HUES6 (cell line): ENCODE measurements around the gene DTHD1.

Source experiments
- H3K27ac ChIP-seq: 2 replicates; pipeline ENCODE4 v1.7.0; 2013; ENCODE audit warnings: low read depth, mild to moderate bottlenecking, low read length, inconsistent platforms
- H3K27me3 ChIP-seq: 2 replicates; pipeline ENCODE4 v1.6.1; 2013; ENCODE audit warnings: low read length; ENCODE audit not compliant: control insufficient read depth, insufficient read depth
- H3K36me3 ChIP-seq: 2 replicates; pipeline ENCODE4 v1.6.1; 2013; ENCODE audit warnings: low read length; ENCODE audit not compliant: control insufficient read depth, insufficient read depth
- H3K4me1 ChIP-seq: 2 replicates; pipeline ENCODE4 v1.6.1; 2013; ENCODE audit warnings: low read length; ENCODE audit not compliant: control insufficient read depth, insufficient read depth
- H3K4me3 ChIP-seq: 2 replicates; pipeline ENCODE4 v1.5.1; 2013; ENCODE audit warnings: low read depth, low read length
- H3K9ac ChIP-seq: one replicate; pipeline ENCODE4 v1.6.1; 2013; ENCODE audit warnings: mild to moderate bottlenecking, low read length
- H3K9me3 ChIP-seq: 2 replicates; pipeline ENCODE4 v1.6.1; 2013; ENCODE audit warnings: low read depth, low read length; ENCODE audit not compliant: control insufficient read depth, insufficient read depth

The DTHD1 gene

GRCh38 chr4:36330796-36331195, 49.4 kb downstream of the DTHD1 start:
- Histone ChIP-seq H3K27ac (no peak overlapping the region), H3K27me3 (no peaks in the 10 kb centered on the region), H3K4me1 (no peaks in the 10 kb centered on the region)

GRCh38 chr4:36332023-36332781, 50.8 kb downstream of the DTHD1 start:
- H3K9me3 ChIP-seq: no peaks in the 10 kb centered on the region
- no peaks in the 10 kb centered on the region for H3K27me3 ChIP-seq
- no peaks in the 10 kb centered on the region for H3K36me3 ChIP-seq
- H3K9ac ChIP-seq: no peak overlapping the region
- no peaks in the 10 kb centered on the region; the same call in 1 of the 2 replicates for H3K4me1 ChIP-seq
- H3K27ac ChIP-seq: no peak overlapping the region
- no peak overlapping the region for H3K4me3 ChIP-seq

More at GRCh38 chr4:36330796-36331195, 49.4 kb downstream of the DTHD1 start:
- no peak overlapping the region for H3K9ac ChIP-seq
- no peaks in the 10 kb centered on the region for H3K36me3 ChIP-seq
- no peak overlapping the region for H3K4me3 ChIP-seq
- no peaks in the 10 kb centered on the region for H3K9me3 ChIP-seq

GRCh38 chr4:36332782-36333131, 51.3 kb downstream of the DTHD1 start:
- H3K4me3 ChIP-seq: no peak overlapping the region
- no peaks in the 10 kb centered on the region for H3K27me3 ChIP-seq
- H3K36me3 ChIP-seq: no peaks in the 10 kb centered on the region
- H3K9me3 ChIP-seq: no peaks in the 10 kb centered on the region
- H3K9ac ChIP-seq: no peak overlapping the region
- H3K27ac ChIP-seq: no peak overlapping the region
- no peaks in the 10 kb centered on the region; the same call in 1 of the 2 replicates for H3K4me1 ChIP-seq

- no peaks in the 10 kb centered on the region; the same call in 1 of the 2 replicates for H3K4me1 ChIP-seq
- no peak overlapping the region for H3K9ac ChIP-seq
- H3K36me3 ChIP-seq: no peaks in the 10 kb centered on the region
- H3K27ac ChIP-seq: no peak overlapping the region
- no peak overlapping the region for H3K4me3 ChIP-seq
- no peaks in the 10 kb centered on the region for H3K27me3 ChIP-seq
- no peaks in the 10 kb centered on the region for H3K9me3 ChIP-seq
Measured at GRCh38 chr4:36333303-36333877, 52.0 kb downstream of the DTHD1 start.

- H3K27me3 ChIP-seq: no peaks in the 10 kb centered on the region
- H3K4me1 ChIP-seq: no peaks in the 10 kb centered on the region; the same call in 1 of the 2 replicates
- H3K9ac ChIP-seq: no peak overlapping the region
- H3K36me3 ChIP-seq: no peaks in the 10 kb centered on the region
- no peak overlapping the region for H3K27ac ChIP-seq
- H3K9me3 ChIP-seq: no peaks in the 10 kb centered on the region
- H3K4me3 ChIP-seq: no peak overlapping the region
Measured at GRCh38 chr4:36337665-36338185, 56.3 kb downstream of the DTHD1 start.

GRCh38 chr4:36338973-36339372, 57.6 kb downstream of the DTHD1 start:
- Histone ChIP-seq H3K4me3 (no peak overlapping the region), H3K27me3 (no peaks in the 10 kb centered on the region), H3K36me3 (no peaks in the 10 kb centered on the region), H3K27ac (no peak overlapping the region), H3K9me3 (no peaks in the 10 kb centered on the region), H3K4me1 (no peaks in the 10 kb centered on the region; the same call in 1 of the 2 replicates), H3K9ac (no peak overlapping the region)

- Histone ChIP-seq H3K9ac (no peak overlapping the region), H3K36me3 (no peaks in the 10 kb centered on the region), H3K27me3 (no peaks in the 10 kb centered on the region), H3K4me3 (no peak overlapping the region), H3K9me3 (no peaks in the 10 kb centered on the region), H3K27ac (no peak overlapping the region), H3K4me1 (no peaks in the 10 kb centered on the region)
Measured at GRCh38 chr4:36341936-36342335, 60.5 kb downstream of the DTHD1 start.

GRCh38 chr4:36343501-36344175, 62.2 kb downstream of the DTHD1 start:
- Histone ChIP-seq H3K9ac (no peak overlapping the region), H3K27ac (no peak overlapping the region), H3K9me3 (no peaks in the 10 kb centered on the region), H3K36me3 (no peaks in the 10 kb centered on the region), H3K4me3 (no peak overlapping the region), H3K27me3 (no peaks in the 10 kb centered on the region), H3K4me1 (no peaks in the 10 kb centered on the region)

- Histone ChIP-seq H3K9me3 (no peaks in the 10 kb centered on the region), H3K4me1 (no peaks in the 10 kb centered on the region), H3K36me3 (no peaks in the 10 kb centered on the region), H3K9ac (no peak overlapping the region), H3K4me3 (no peak overlapping the region), H3K27me3 (no peaks in the 10 kb centered on the region), H3K27ac (no peak overlapping the region)
Measured at GRCh38 chr4:36348403-36348938, 67.1 kb downstream of the DTHD1 start.

- Histone ChIP-seq H3K27me3 (no peaks in the 10 kb centered on the region), H3K27ac (no peak overlapping the region), H3K4me3 (no peak overlapping the region), H3K4me1 (no peaks in the 10 kb centered on the region), H3K9ac (no peak overlapping the region), H3K36me3 (no peaks in the 10 kb centered on the region), H3K9me3 (no peaks in the 10 kb centered on the region)
Measured at GRCh38 chr4:36349938-36350549, 68.6 kb downstream of the DTHD1 start.
